A549 (cell line): Measurements from ENCODE around the gene FARP2. TPM values are rescaled to one million over a fixed set of nuclear protein-coding genes. Genes with fewer than 3 reads are reported as not detected.
A peak's percentile ranks its signal among the peaks of the same experiment; 100 is the strongest.

Experiments
- ATAC-seq, 2 experiments: fragments of 200-7000 bp in 1 of 2; fragments of >200 bp in 1 of 2; cut with Nextera tagmentation in 1 of 2; cut with Tn5 transposase in 1 of 2; 3 replicates each; pipeline versions ENCODE4 v1.8.0 to v1.9.1; 2018 to 2020; ENCODE audit warnings: mild to moderate bottlenecking in 1 of 2, moderate library complexity in 1 of 2
- CTCF ChIA-PET: fragments of 300-600 bp; sonication (Branson Sonifier 250); formaldehyde crosslinking; extraction: SDS; loops from one replicate; lab custom pipeline; 2021; ENCODE audit warnings: antibody characterized with exemption, inconsistent platforms; lab: Yijun Ruan, JAX
- POLR2A ChIA-PET: fragments of 350-600 bp; formaldehyde crosslinking; extraction: SDS; loops from one replicate; lab custom pipeline; 2021; ENCODE audit warnings: antibody characterized with exemption, inconsistent platforms; lab: Yijun Ruan, JAX
- DNase-seq, 2 experiments: peaks; one replicate each; pipeline versions ENCODE4 v3.0.0 to v3.0.0-alpha.2; 2011 to 2016; ENCODE audit warnings: low read depth in 1 of 2, low spot score in 1 of 2
- FAIRE-seq: peaks from 2 replicates; lab custom pipeline; 2011; peaks lifted over from hg19 to GRCh38; lab: Jason Lieb, UNC
- H3K27ac ChIP-seq, 2 experiments: fragments of >200 bp; sonication (Bioruptor Twin); formaldehyde crosslinking; 3 replicates each; pipeline ENCODE4 v1.5.1; 2016 to 2017
- H3K4me1 ChIP-seq: fragments of >200 bp; sonication (Bioruptor Twin); formaldehyde crosslinking; 3 replicates; pipeline ENCODE4 v1.6.1; 2016
- H3K4me2 ChIP-seq: fragments of >200 bp; sonication (Bioruptor Twin); formaldehyde crosslinking; 3 replicates; pipeline ENCODE4 v1.6.1; 2016
- H3K4me3 ChIP-seq: fragments of >200 bp; sonication (Bioruptor Twin); formaldehyde crosslinking; 3 replicates; pipeline ENCODE4 v1.5.1; 2016
- H3K9me3 ChIP-seq: fragments of >200 bp; sonication (Bioruptor Twin); formaldehyde crosslinking; 3 replicates; pipeline ENCODE4 v1.6.1; 2016
- BHLHE40 ChIP-seq: IDR thresholded peaks from 2 replicates; pipeline ENCODE4 v1.6.1; 2012; ENCODE audit warnings: low read depth, low read length, inconsistent platforms
- CEBPB ChIP-seq, 2 experiments: fragments of >200 bp in 1 of 2; sonication (Bioruptor Twin) in 1 of 2; formaldehyde crosslinking in 1 of 2; IDR thresholded peaks; 2 replicates each; pipeline ENCODE4 v1.6.1; 2012 to 2016
- CHD2 ChIP-seq: fragments of 150-350 bp; IDR thresholded peaks from 2 replicates; pipeline ENCODE4 v1.6.1; 2014; ENCODE audit warnings: low read length; ENCODE audit not compliant: partially characterized antibody
- CHD4 ChIP-seq: fragments of 200-600 bp; sonication (generic); IDR thresholded peaks from 2 replicates; pipeline ENCODE4 v1.6.1; 2016; ENCODE audit warnings: antibody characterized with exemption, mild to moderate bottlenecking, borderline replicate concordance
- EHF ChIP-seq: fragments of 250-450 bp; sonication (Bioruptor Pico); IDR thresholded peaks from 2 replicates; pipeline ENCODE4 v1.5.0; 2020; ENCODE audit warnings: mild to moderate bottlenecking
- EHMT2 ChIP-seq: fragments of 200-600 bp; sonication (generic); IDR thresholded peaks from 2 replicates; pipeline ENCODE4 v1.6.1; 2016; ENCODE audit warnings: antibody characterized with exemption, low read depth, mild to moderate bottlenecking, moderate library complexity
- ELK1 ChIP-seq: fragments of 150-350 bp; IDR thresholded peaks from 2 replicates; pipeline ENCODE4 v1.6.1; 2014; ENCODE audit warnings: low read depth, mild to moderate bottlenecking, low read length
- FOSL2 ChIP-seq, 2 experiments: fragments of 450-650 bp in 1 of 2; fragments of >200 bp in 1 of 2; sonication (Bioruptor Twin) in 1 of 2; formaldehyde crosslinking; IDR thresholded peaks; 2 replicates each; pipeline versions ENCODE4 v1.5.0 to v1.6.1; 2016 to 2020; ENCODE audit warnings: mild to moderate bottlenecking in 1 of 2, moderate library complexity in 1 of 2
- GATA3 ChIP-seq: IDR thresholded peaks from 2 replicates; pipeline ENCODE4 v1.6.1; 2012; ENCODE audit warnings: borderline replicate concordance
- HDAC2 ChIP-seq: fragments of 200-600 bp; sonication (generic); IDR thresholded peaks from 2 replicates; pipeline ENCODE4 v1.6.1; 2016
- HEYL ChIP-seq: fragments of 250-450 bp; sonication (Bioruptor Pico); IDR thresholded peaks from 2 replicates; pipeline ENCODE4 v1.8.0; 2021; ENCODE audit warnings: mild to moderate bottlenecking, moderate library complexity
- HOXB13 ChIP-seq: fragments of 250-450 bp; sonication (Bioruptor Pico); IDR thresholded peaks from 2 replicates; pipeline ENCODE4 v1.5.0; 2020; ENCODE audit warnings: low read depth, mild to moderate bottlenecking, moderate library complexity
- HOXB5 ChIP-seq: fragments of 250-450 bp; sonication (Bioruptor Pico); IDR thresholded peaks from 2 replicates; pipeline ENCODE4 v1.5.0; 2020; ENCODE audit warnings: mild to moderate bottlenecking, moderate library complexity
- KDM1A ChIP-seq: fragments of 200-600 bp; sonication (generic); IDR thresholded peaks from 2 replicates; pipeline ENCODE4 v1.6.1; 2016; ENCODE audit warnings: low read depth, mild to moderate bottlenecking
- MAX ChIP-seq: IDR thresholded peaks from 2 replicates; pipeline ENCODE4 v1.6.1; 2012
- NFE2L2 ChIP-seq: fragments of 150-350 bp; conservative IDR thresholded peaks from 2 replicates; pipeline ENCODE4 v1.6.1; 2014; ENCODE audit warnings: low read length
- NPAS2 ChIP-seq: fragments of 250-450 bp; sonication (Bioruptor Pico); IDR thresholded peaks from 2 replicates; pipeline ENCODE4 v1.8.0; 2022; ENCODE audit warnings: mild to moderate bottlenecking, moderate library complexity, borderline replicate concordance
- RCOR1 ChIP-seq: fragments of 150-350 bp; IDR thresholded peaks from 2 replicates; pipeline ENCODE4 v1.6.1; 2014; ENCODE audit warnings: antibody characterized with exemption, low read length, low read depth
- RFX5 ChIP-seq: fragments of 450-650 bp; IDR thresholded peaks from 2 replicates; pipeline ENCODE4 v1.7.1; 2014; ENCODE audit warnings: antibody characterized with exemption, mild to moderate bottlenecking, moderate library complexity
- RNF2 ChIP-seq: fragments of 200-600 bp; sonication (generic); IDR thresholded peaks from 2 replicates; pipeline ENCODE4 v1.6.1; 2016; ENCODE audit warnings: low read depth, mild to moderate bottlenecking, antibody characterized with exemption, moderate library complexity, borderline replicate concordance
- ZC3H11A ChIP-seq: fragments of 450-650 bp; IDR thresholded peaks from 2 replicates; pipeline ENCODE4 v1.6.1; 2014; ENCODE audit warnings: antibody characterized with exemption, mild to moderate bottlenecking
- ZFP36 ChIP-seq: fragments of 450-650 bp; IDR thresholded peaks from 2 replicates; pipeline ENCODE4 v1.6.1; 2014; ENCODE audit warnings: borderline replicate concordance; ENCODE audit not compliant: partially characterized antibody
- WGBS: methylation state at CpG from one replicate; pipeline ENCODE4 v1.1.6; 2017; ENCODE audit errors: missing lambda C conversion rate; 5-methylcytosine and 5-hydroxymethylcytosine counted together
- polyA plus RNA-seq, 4 experiments: library from polyadenylated mRNA; depleted of rRNA in 3 of 4; stranded (reverse); fragments of >200 nt; fragmentation: RNase III in 1 of 4; extraction: RNeasy Plus Mini Kit Qiagen cat#74134 plus additional on column Dnase treatment in 1 of 4; gene quantifications; 2 replicates in 3 of 4; 3 replicates in 1 of 4; pipeline ENCODE4 v1.2.3, GENCODE V29; 2011 to 2017

Gene FARP2
- polyA plus RNA-seq, 2 of the 4 experiments (the other 2 are of a cell fraction) = 17.0 to 29.1 TPM

GRCh38 chr2:241509155-241509784, 153.2 kb downstream of the FARP2 start:
- CTCF ChIA-PET = no interaction called here
- FAIRE-seq (no peak), DNase-seq (no peak), ATAC-seq (no peak)
- H3K4me3 ChIP-seq = peak overlapping the region; percentile 76
- peak overlapping the region; percentile 97 to 99 for H3K27ac ChIP-seq
- H3K4me2 ChIP-seq = peak overlapping the region; percentile 94
- H3K4me1 ChIP-seq = peaks cover 13% of the 10 kb centered on the region
- WGBS = 73% methylated on average over 11 of the region's 24 CpGs
- TF ChIP-seq CHD4 (peak; percentile 43; the same call in 1 of the 2 replicates), ZC3H11A (no peak), RNF2 (peak; percentile 89; the same call in 1 of the 2 replicates), HDAC2 (0 out of 2 replicates have a peak, but pooled peaks have one; percentile 0), RFX5 (no peak), HOXB5 (no peak), EHMT2 (no peak), MAX (no peak), CEBPB (IDR thresholded peaks at IDR 0.05) (no peak), KDM1A (0 out of 2 replicates have a peak, but pooled peaks have one; percentile 14), GATA3 (no peak)
- POLR2A ChIA-PET = no interaction called here
- H3K9me3 ChIP-seq = no peaks in the 10 kb centered on the region

- Histone ChIP-seq H3K27ac (no peak overlapping the region), H3K4me2 (no peak overlapping the region), H3K9me3 (no peaks in the 10 kb centered on the region), H3K4me3 (no peak overlapping the region), H3K4me1 (peaks cover 13% of the 10 kb centered on the region)
- ChIA-PET POLR2A (interaction anchor here (0.6 kb wide), 1 partner anchor 207 kb away, joined by 3 read pairs; no protein-coding TSS in a partner anchor), CTCF (interaction anchor here (0.9 kb wide), 1 partner anchor 10 kb away, joined by 3 read pairs; no protein-coding TSS in a partner anchor)
- 87% methylated on average over 6 of the region's 6 CpGs for WGBS
- TF ChIP-seq RNF2 (no peak), HOXB13 (CRISPR knock-in tag) (no peak), EHF (no peak), NPAS2 (CRISPR knock-in tag) (no peak), RCOR1 (no peak), EHMT2 (no peak), RFX5 (no peak), KDM1A (no peak), FOSL2 (IDR thresholded peaks at IDR 0.05) (no peak), FOSL2 (CRISPR knock-in tag; IDR thresholded peaks at IDR 0.05) (no peak), HEYL (CRISPR knock-in tag) (no peak)
- FAIRE-seq (no peak), DNase-seq (no peak), ATAC-seq (no peak)
Observed at GRCh38 chr2:241511091-241511741, 155.1 kb downstream of the FARP2 start.

GRCh38 chr2:241514553-241514952, 158.5 kb downstream of the FARP2 start:
- H3K4me2 ChIP-seq = no peak overlapping the region
- peak; percentile 55 to 61; a peak in 4 of 6 replicates for ATAC-seq
- POLR2A ChIA-PET = no interaction called here
- no peaks in the 10 kb centered on the region for H3K4me1 ChIP-seq
- no peak for DNase-seq
- CTCF ChIA-PET = no interaction called here
- 70% methylated on average over 5 of the region's 5 CpGs for WGBS
- no peaks in the 10 kb centered on the region for H3K9me3 ChIP-seq
- no peak overlapping the region for H3K27ac ChIP-seq
- no peak for FAIRE-seq
- no peak overlapping the region for H3K4me3 ChIP-seq
- TF ChIP-seq CHD2 = no peak
- TF ChIP-seq HOXB5 = no peak
- TF ChIP-seq EHMT2 = no peak
- TF ChIP-seq NFE2L2 = no peak
- TF ChIP-seq ELK1 = no peak
- no peak for TF ChIP-seq HEYL (CRISPR knock-in tag)
- TF ChIP-seq ZFP36 = no peak
- TF ChIP-seq EHF = no peak
- no peak for TF ChIP-seq BHLHE40
